Ureter (tissue), 1 donor: ENCODE results near the gene EAF1. TPM values are rescaled to one million over a fixed set of nuclear protein-coding genes. Genes with fewer than 3 reads are reported as not detected.
"Not testable (repeated sequence)": the region's sequence is repeated elsewhere in the genome, so short reads cannot be mapped to it uniquely, and the experiment has no call there.

Experiments used
- DNase-seq: peaks from one replicate; pipeline ENCODE4 v3.0.0-alpha.2; 2020; ENCODE audit warnings: low spot score
- total RNA-seq: library from RNA; stranded (reverse); gene quantifications from one replicate; pipeline ENCODE4 v1.2.4, GENCODE V29; 2023
- donor health status: DM: yes; HTN: yes; CAD: no.

EAF1 gene
- total RNA-seq, 1 donor from 2014 or later = 14.1 TPM

GRCh38 chr3:15479400-15480224, 52.2 kb downstream of the EAF1 start:
- DNase-seq = no peak

GRCh38 chr3:15484551-15484950, 57.2 kb downstream of the EAF1 start:
- DNase-seq = not testable (repeated sequence)

GRCh38 chr3:15486020-15486419, 58.6 kb downstream of the EAF1 start:
- no peak for DNase-seq

- DNase-seq = no peak
These were observed 59.6 kb downstream of the EAF1 start for GRCh38 chr3:15486979-15487378.

GRCh38 chr3:15488002-15488401, 60.6 kb downstream of the EAF1 start:
- DNase-seq = no peak

GRCh38 chr3:15490158-15490557, 62.8 kb downstream of the EAF1 start:
- DNase-seq = no peak

GRCh38 chr3:15491143-15491542, 63.7 kb downstream of the EAF1 start:
- no peak for DNase-seq

Other genes starting within 250 kb of the EAF1 start
- 48.1 TPM for gene CAPN7, start 221.4 kb upstream of the EAF1 start, total RNA-seq
- 68.0 TPM for gene SH3BP5, start 95.0 kb upstream of the EAF1 start, total RNA-seq
- gene METTL6, start 54 bp upstream of the EAF1 start, total RNA-seq = 19.3 TPM
- 6.1 TPM for gene COLQ, start 94.1 kb downstream of the EAF1 start, total RNA-seq
- gene HACL1, start 174.0 kb downstream of the EAF1 start, total RNA-seq = 35.0 TPM
- 20.8 TPM for gene BTD, start 174.1 kb downstream of the EAF1 start, total RNA-seq